Measurements from ENCODE around the gene ZNF44. TPM values are rescaled to one million over a fixed set of nuclear protein-coding genes. Genes with fewer than 3 reads are reported as not detected.
A peak's percentile ranks its signal among the peaks of the same experiment; 100 is the strongest.

Gene ZNF44
- total and polyA plus RNA-seq, 2 of the 13 experiments (the other 11 are each of a cell fraction or from before 2014, with no cell fraction given): 6.9 to 15.7 TPM

GRCh38 chr19:12293777-12294248 lies 870 bp downstream of the ZNF44 start (continued):
- TF ChIP-seq HNF1B (CRISPR knock-in tag; IDR thresholded peaks at IDR 0.05) (peak; percentile 98), MAFF (IDR thresholded peaks at IDR 0.05; ENCODE audit: low read depth, low read length) (no peak), KMT2B (CRISPR knock-in tag; IDR thresholded peaks at IDR 0.05) (peak; percentile 66; the same call in 1 of the 2 replicates), FOXA3 (CRISPR knock-in tag; IDR thresholded peaks at IDR 0.05) (peak; percentile 55), SAP130 (CRISPR knock-in tag; IDR thresholded peaks at IDR 0.05; ENCODE audit: low read depth) (peak; percentile 95), CCDC6 (CRISPR knock-in tag; IDR thresholded peaks at IDR 0.05) (no peak), NFYB (CRISPR knock-in tag; IDR thresholded peaks at IDR 0.05) (peak; percentile 49; the same call in 1 of the 2 replicates), ZUFSP (CRISPR knock-in tag; IDR thresholded peaks at IDR 0.05; ENCODE audit: borderline replicate concordance) (no peak), HNF1A (IDR thresholded peaks at IDR 0.05; ENCODE audit: low read depth) (peak; percentile 92), HNF1A (CRISPR knock-in tag; IDR thresholded peaks at IDR 0.05; ENCODE audit: borderline replicate concordance) (peak; percentile 98), SNAPC2 (CRISPR knock-in tag; IDR thresholded peaks at IDR 0.05) (0 out of 2 replicates have a peak, but pooled peaks have one; percentile 46), KMT2A (CRISPR knock-in tag; IDR thresholded peaks at IDR 0.05) (peak; percentile 79; the same call in 1 of the 2 replicates), ARNTL (CRISPR knock-in tag; IDR thresholded peaks at IDR 0.05) (no peak), GTF2F1 (IDR thresholded peaks at IDR 0.05; ENCODE audit: low read length) (0 out of 2 replicates have a peak, but pooled peaks have one; percentile 50), MYC (CRISPR knock-in tag; IDR thresholded peaks at IDR 0.05; ENCODE audit: borderline replicate concordance) (peak; percentile 70; the same call in 1 of the 2 replicates), THAP9 (CRISPR knock-in tag; IDR thresholded peaks at IDR 0.05; ENCODE audit: borderline replicate concordance) (0 out of 2 replicates have a peak, but pooled peaks have one; percentile 26), POGK (CRISPR knock-in tag; conservative IDR thresholded peaks at IDR 0.05) (peak; percentile 63; the same call in 1 of the 2 replicates), ZNF777 (CRISPR knock-in tag; IDR thresholded peaks at IDR 0.05) (peak; percentile 54)

Data from HepG2 (cell line).